Liver (tissue), 9 donors: ENCODE data around the gene SOX13. TPM values are rescaled to one million over a fixed set of nuclear protein-coding genes. Genes with fewer than 3 reads are reported as not detected.

Experiments
- DNase-seq: peaks from one replicate; pipeline ENCODE4 v3.0.0-alpha.2; 2017; ENCODE audit warnings: low spot score
- H3K27ac ChIP-seq, 2 donors: one replicate each; pipeline ENCODE4 v1.7.0; 2013; ENCODE audit warnings: inconsistent platforms in 2 of 2, low read length in 2 of 2, control low read depth in 1 of 2, low read depth in 1 of 2, mild to moderate bottlenecking in 1 of 2
- H3K27me3 ChIP-seq, 4 donors: one replicate each; pipeline versions ENCODE4 v1.6.1 to v1.7.0; 2013; ENCODE audit warnings: low read length in 3 of 4, inconsistent platforms in 1 of 4, mild to moderate bottlenecking in 1 of 4, moderate library complexity in 1 of 4; ENCODE audit not compliant: control insufficient read depth in 4 of 4, insufficient read depth in 4 of 4
- H3K36me3 ChIP-seq, 4 donors: one replicate each; pipeline versions ENCODE4 v1.6.1 to v1.7.0; 2013; ENCODE audit warnings: low read length in 3 of 4, mild to moderate bottlenecking in 3 of 4, low read depth in 1 of 4, moderate library complexity in 1 of 4; ENCODE audit not compliant: control insufficient read depth in 4 of 4, insufficient read depth in 3 of 4
- H3K4me1 ChIP-seq, 4 donors: one replicate each; pipeline versions ENCODE4 v1.6.1 to v1.7.0; 2013; ENCODE audit warnings: low read length in 3 of 4, mild to moderate bottlenecking in 3 of 4, moderate library complexity in 1 of 4; ENCODE audit not compliant: control insufficient read depth in 4 of 4, insufficient read depth in 4 of 4
- H3K4me3 ChIP-seq, 3 donors: one replicate each; pipeline versions ENCODE4 v1.6.1 to v1.7.0; 2013; ENCODE audit warnings: low read length in 3 of 3, control low read depth in 1 of 3, low read depth in 1 of 3, mild to moderate bottlenecking in 1 of 3
- H3K9ac ChIP-seq, 2 donors: one replicate each; pipeline ENCODE4 v1.7.0; 2013; ENCODE audit warnings: low read length in 2 of 2, mild to moderate bottlenecking in 2 of 2, moderate library complexity in 2 of 2, control low read depth in 1 of 2, low read depth in 1 of 2
- H3K9me3 ChIP-seq, 4 donors: one replicate each; pipeline versions ENCODE4 v1.6.1 to v1.7.0; 2013; ENCODE audit warnings: low read length in 3 of 4; ENCODE audit not compliant: control insufficient read depth in 4 of 4
- ATF3 ChIP-seq: IDR thresholded peaks from 2 replicates; pipeline ENCODE4 v1.6.1; 2016; ENCODE audit warnings: antibody characterized with exemption
- CTCF ChIP-seq: fragments of 150-350 bp; IDR thresholded peaks from 2 replicates; pipeline ENCODE4 v1.5.1; 2017; ENCODE audit warnings: improper control_type of control experiment, low read depth, low read length; ENCODE audit not compliant: missing input control
- FOXA1 ChIP-seq: IDR thresholded peaks from 2 replicates; pipeline ENCODE4 v1.6.1; 2016; ENCODE audit warnings: antibody characterized with exemption
- FOXA2 ChIP-seq: IDR thresholded peaks from 2 replicates; pipeline ENCODE4 v1.6.1; 2016; ENCODE audit warnings: antibody characterized with exemption
- GABPA ChIP-seq, 2 donors: IDR thresholded peaks in 1 of 2; conservative IDR thresholded peaks in 1 of 2; 2 replicates each; pipeline ENCODE4 v1.6.1; 2016; ENCODE audit warnings: antibody characterized with exemption in 2 of 2, mild to moderate bottlenecking in 1 of 2, moderate library complexity in 1 of 2
- HNF4A ChIP-seq, 2 donors: conservative IDR thresholded peaks; 2 replicates each; pipeline ENCODE4 v1.6.1; 2016; ENCODE audit warnings: antibody characterized with exemption in 2 of 2, mild to moderate bottlenecking in 2 of 2
- HNF4G ChIP-seq: IDR thresholded peaks from 2 replicates; pipeline ENCODE4 v1.6.1; 2016; ENCODE audit warnings: antibody characterized with exemption
- JUND ChIP-seq, 2 donors: IDR thresholded peaks; 2 replicates each; pipeline ENCODE4 v1.6.1; 2016; ENCODE audit warnings: antibody characterized with exemption in 2 of 2
- MAX ChIP-seq: IDR thresholded peaks from 2 replicates; pipeline ENCODE4 v1.6.1; 2016; ENCODE audit warnings: antibody characterized with exemption
- NR2F2 ChIP-seq: IDR thresholded peaks from 2 replicates; pipeline ENCODE4 v1.6.1; 2016; ENCODE audit warnings: antibody characterized with exemption
- RAD21 ChIP-seq, 2 donors: IDR thresholded peaks; 2 replicates each; pipeline ENCODE4 v1.6.1; 2016; ENCODE audit warnings: antibody characterized with exemption in 2 of 2, mild to moderate bottlenecking in 2 of 2
- REST ChIP-seq: IDR thresholded peaks from 2 replicates; pipeline ENCODE4 v1.6.1; 2016; ENCODE audit warnings: antibody characterized with exemption, mild to moderate bottlenecking
- RXRA ChIP-seq, 2 donors: IDR thresholded peaks; 2 replicates each; pipeline ENCODE4 v1.6.1; 2017 to 2018; ENCODE audit warnings: antibody characterized with exemption in 2 of 2, mild to moderate bottlenecking in 1 of 2
- TAF1 ChIP-seq: conservative IDR thresholded peaks from 2 replicates; pipeline ENCODE4 v1.6.1; 2016; ENCODE audit warnings: antibody characterized with exemption, mild to moderate bottlenecking
- YY1 ChIP-seq: IDR thresholded peaks from 2 replicates; pipeline ENCODE4 v1.6.1; 2016; ENCODE audit warnings: antibody characterized with exemption, mild to moderate bottlenecking
- ZBTB33 ChIP-seq: IDR thresholded peaks from 2 replicates; pipeline ENCODE4 v1.6.1; 2016; ENCODE audit warnings: antibody characterized with exemption
- WGBS: extraction: QIAGEN DNeasy Blood & Tissue Kit; methylation state at CpG from one replicate; pipeline ENCODE4 v1.1.7; 2013; 5-methylcytosine and 5-hydroxymethylcytosine counted together
- polyA plus RNA-seq, 2 donors: library from polyadenylated mRNA; stranded (reverse) in 1 of 2; unstranded in 1 of 2; fragments of 200-250 nt in 1 of 2; fragments of >200 nt in 1 of 2; fragmentation: Nextera tagmentation in 1 of 2; extraction: Ambion mirVana in 1 of 2; gene quantifications; one replicate each; pipeline versions ENCODE4 v1.2.1 to v1.2.3, GENCODE V29; 2013 to 2015
- total RNA-seq, 2 donors: library from RNA; depleted of rRNA; stranded (reverse); fragments of >200 nt; gene quantifications; one replicate each; pipeline ENCODE4 v1.2.3, GENCODE V29; 2014
- donor health status: healthy.
- donor health status: healthy.
- donor health status: healthy.
- donor health status: healthy.
- donor health status: healthy.

Gene SOX13
- total and polyA plus RNA-seq, 4 donors, result 7.8 to 15.5 (median 8.7) TPM

- 91% methylated on average over 5 of the region's 5 CpGs for WGBS
- H3K9me3 ChIP-seq, result peaks cover 0 to 4% (median 0%) of the 10 kb centered on the region in 4 donors
- H3K36me3 ChIP-seq, result no peaks in the 10 kb centered on the region
- peaks cover 0 to 6% (median 2%) of the 10 kb centered on the region in 4 donors for H3K4me1 ChIP-seq
- no peak overlapping the region for H3K27ac ChIP-seq
- H3K27me3 ChIP-seq, result no peaks in the 10 kb centered on the region
- TF ChIP-seq ZBTB33 (no peak), YY1 (no peak), RXRA (IDR thresholded peaks at IDR 0.05) (no peak), REST (no peak), MAX (no peak), HNF4A (conservative IDR thresholded peaks at IDR 0.05) (no peak), TAF1 (no peak), GABPA (IDR thresholded peaks at IDR 0.05 in 1 of 2, conservative IDR thresholded peaks at IDR 0.05 in 1 of 2) (no peak), JUND (IDR thresholded peaks at IDR 0.05) (no peak)
- no peak for DNase-seq
- no peak overlapping the region for H3K4me3 ChIP-seq
- no peak overlapping the region for H3K9ac ChIP-seq
These were observed 94.8 kb downstream of the SOX13 start for GRCh38 chr1:204167730-204168129.

- no peak for DNase-seq
- H3K36me3 ChIP-seq, result no peaks in the 10 kb centered on the region
- H3K9ac ChIP-seq, result no peak overlapping the region
- peaks cover 0 to 6% (median 2%) of the 10 kb centered on the region in 4 donors for H3K4me1 ChIP-seq
- TF ChIP-seq FOXA2 (no peak), CTCF (no peak), MAX (no peak), FOXA1 (no peak), RAD21 (IDR thresholded peaks at IDR 0.05) (no peak), GABPA (IDR thresholded peaks at IDR 0.05 in 1 of 2, conservative IDR thresholded peaks at IDR 0.05 in 1 of 2) (no peak), NR2F2 (no peak), HNF4A (conservative IDR thresholded peaks at IDR 0.05) (no peak), YY1 (no peak), ATF3 (no peak), RXRA (IDR thresholded peaks at IDR 0.05) (no peak), HNF4G (no peak)
- no peak overlapping the region for H3K27ac ChIP-seq
- no peaks in the 10 kb centered on the region for H3K27me3 ChIP-seq
- peaks cover 0 to 4% (median 0%) of the 10 kb centered on the region in 4 donors for H3K9me3 ChIP-seq
- 93% methylated on average over 4 of the region's 4 CpGs for WGBS
- no peak overlapping the region for H3K4me3 ChIP-seq
These were observed 96.9 kb downstream of the SOX13 start for GRCh38 chr1:204169858-204170257.
